Stimulated activated CD8-positive, alpha-beta memory T cell treated with anti-CD3 and anti-CD28 coated beads, Interleukin-2, amount 100 ng/mL, for 48 hours (primary cell): ENCODE data around the gene TGM2.

Experiments
- DNase-seq, 2 donors: peaks; one replicate each; pipeline ENCODE4 v3.0.0-alpha.2; 2020; ENCODE audit warnings: low read depth in 2 of 2

Gene TGM2

GRCh38 chr20:38132156-38132909, 32.7 kb downstream of the TGM2 start:
- DNase-seq: no peak

DNA sequence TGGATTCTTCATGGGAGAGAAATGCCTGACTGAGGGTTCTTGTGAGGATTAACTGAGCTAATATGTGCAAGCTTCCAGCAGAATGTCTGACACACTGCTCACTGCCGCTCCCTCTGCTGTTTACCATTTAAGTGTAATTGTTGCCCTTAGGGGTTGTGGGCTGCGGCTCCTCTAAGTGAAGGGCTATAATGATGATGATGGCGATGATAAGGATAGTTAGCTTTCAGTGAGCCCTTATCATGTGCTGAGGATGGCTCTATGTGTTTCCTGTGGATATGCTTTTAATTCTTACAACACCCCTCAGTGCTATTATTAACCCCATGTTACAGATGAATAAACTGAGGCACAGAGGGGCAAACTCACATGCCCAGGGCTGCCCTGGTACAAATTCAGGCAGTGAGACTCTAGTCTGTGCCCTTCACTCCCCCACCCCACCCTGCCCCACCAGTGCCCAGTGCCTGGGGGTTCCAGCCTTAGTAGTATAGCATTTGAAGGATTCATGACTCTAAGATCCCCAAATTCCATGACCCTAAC, 33.4 kb downstream of the TGM2 start:
- DNase-seq: no peak

DNA sequence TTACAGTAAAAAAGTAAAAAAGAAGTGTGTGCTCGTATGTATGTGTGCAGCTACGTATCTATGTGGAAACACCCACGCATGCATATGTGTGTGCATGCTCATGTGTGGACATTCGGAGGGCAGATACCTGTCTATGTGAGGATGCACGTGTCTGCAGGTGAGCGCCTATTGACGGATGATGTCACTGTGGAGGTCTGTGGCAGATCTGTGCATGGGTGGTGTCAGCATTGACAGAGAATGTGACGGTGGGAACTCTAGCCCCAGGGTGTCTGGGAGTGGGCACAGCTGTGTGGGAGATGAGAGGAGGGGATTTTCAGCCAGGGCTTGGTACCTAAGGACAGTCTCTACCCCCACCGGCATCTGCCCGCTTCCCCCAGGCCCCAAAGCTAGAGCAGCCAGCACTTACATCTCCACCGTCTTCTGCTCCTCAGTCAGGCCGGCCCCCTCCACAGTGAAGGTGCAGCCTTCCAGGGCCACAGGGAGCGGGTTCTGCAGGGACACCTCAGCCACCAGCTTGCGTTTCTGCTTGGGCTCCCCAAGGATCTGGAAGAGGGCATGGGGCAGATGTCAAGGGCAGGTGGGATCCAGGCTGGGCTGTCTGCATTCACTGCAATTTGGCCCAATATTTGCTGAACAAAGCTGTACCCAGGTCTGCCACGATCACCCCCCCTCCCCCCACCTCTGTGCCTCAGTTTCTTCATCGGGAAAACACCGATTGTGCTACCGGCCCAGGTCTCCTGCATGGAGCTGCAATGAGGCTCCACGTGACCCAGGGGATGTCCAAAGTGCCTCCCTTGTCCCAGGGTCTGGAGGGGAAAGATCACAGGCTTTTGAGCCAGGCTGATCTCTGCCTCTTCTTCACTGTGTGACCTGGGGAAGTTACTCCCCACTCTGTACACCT, 34.1 kb downstream of the TGM2 start:
- DNase-seq: no peak

DNA sequence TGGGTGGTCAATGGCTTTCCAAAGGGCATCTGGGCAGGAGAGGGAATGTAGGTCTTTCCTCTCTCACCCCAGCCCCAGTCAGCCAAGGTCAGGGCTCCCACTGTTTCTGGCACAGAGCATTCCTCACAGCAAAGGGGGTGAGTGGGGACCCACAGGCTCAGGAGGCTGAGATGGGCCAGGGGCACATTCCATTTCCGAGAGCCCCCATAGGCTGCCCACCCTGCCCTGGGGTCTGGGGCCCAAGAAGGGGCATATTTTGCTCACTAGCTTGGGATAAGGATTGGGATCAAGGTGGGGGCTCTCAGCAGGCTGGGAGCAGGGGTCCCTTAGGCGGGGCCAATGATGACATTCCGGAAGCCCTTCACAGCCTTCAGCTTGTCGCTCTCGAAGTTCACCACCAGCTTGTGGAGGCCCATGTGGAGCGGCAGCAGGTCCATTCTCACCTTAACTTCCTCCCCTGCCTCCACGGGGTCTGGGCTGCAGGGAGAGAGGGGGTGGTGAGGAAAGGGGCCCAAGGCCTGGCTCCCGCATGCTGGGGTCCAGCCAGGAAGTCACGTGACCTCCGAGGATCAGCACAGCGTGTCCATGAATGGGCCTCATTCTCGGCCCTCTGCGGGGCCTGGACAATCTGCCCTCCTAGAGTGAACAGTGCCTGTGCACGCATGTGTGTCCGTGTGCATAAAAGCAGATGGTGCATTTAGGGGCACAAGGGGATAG, 35.0 kb downstream of the TGM2 start:
- DNase-seq: no peak

DNA sequence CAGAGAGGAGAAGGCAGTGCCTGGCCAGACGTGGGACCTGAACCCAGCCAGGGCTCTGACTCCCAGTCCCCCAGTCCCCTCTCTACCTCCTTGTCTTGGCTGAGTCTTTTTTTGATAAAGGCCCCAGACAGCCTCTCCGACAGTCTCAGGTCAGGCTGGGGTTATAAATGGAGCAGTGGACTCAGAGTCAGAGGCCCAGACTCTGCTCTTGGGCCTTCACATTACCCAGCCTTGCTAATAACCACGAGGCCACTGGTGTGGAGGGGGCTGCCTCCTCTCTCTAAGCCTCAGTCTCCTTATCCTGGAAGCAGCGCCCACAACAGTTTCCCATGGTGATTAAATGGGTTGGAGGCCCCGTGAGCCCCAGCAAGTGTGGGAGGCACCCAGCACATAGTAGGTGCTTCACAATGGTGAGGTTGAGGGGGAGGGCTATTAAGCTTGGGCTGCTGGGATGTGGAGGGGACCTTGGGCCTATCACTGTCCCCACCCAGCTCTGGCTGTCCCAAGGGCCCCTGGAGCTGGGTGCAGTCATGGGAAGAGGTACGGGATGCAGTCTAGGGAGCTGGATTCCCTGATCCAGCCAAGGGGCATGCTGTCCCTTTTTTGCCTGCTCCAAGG, 35.7 kb downstream of the TGM2 start:
- DNase-seq: no peak

GRCh38 chr20:38128691-38129090, 36.4 kb downstream of the TGM2 start:
- no peak for DNase-seq

DNA sequence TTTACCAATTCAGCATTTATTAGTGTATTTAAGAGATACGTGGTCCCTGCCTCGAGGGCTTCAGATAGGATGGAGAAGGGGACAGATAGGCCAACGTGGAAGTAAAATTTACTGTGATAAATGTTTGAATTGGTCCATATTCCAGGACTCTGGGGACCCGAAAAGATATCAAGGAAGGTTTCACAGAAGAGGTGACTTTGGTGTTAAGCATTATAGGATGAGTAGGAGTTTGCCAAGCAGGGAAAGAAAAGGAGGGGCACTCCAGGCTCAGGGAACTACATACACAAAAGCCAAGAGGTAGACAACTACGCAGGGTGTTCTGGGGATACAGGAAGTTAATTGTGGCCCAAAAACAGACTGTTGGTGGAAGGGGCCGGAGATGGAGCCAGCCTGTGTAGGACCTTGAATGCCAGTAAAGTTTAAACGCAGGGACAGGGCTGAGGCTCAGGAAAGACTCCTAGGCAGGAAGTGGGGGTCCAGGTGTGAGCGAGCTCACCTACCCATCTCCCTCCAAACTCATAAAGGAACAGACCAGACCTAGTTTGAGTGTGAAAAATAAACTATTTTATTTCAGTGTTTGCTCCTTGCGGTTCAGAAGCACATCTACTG, 37.0 kb downstream of the TGM2 start:
- no peak for DNase-seq

GRCh38 chr20:38126932-38127621, 38.0 kb downstream of the TGM2 start:
- DNase-seq: no peak

DNA sequence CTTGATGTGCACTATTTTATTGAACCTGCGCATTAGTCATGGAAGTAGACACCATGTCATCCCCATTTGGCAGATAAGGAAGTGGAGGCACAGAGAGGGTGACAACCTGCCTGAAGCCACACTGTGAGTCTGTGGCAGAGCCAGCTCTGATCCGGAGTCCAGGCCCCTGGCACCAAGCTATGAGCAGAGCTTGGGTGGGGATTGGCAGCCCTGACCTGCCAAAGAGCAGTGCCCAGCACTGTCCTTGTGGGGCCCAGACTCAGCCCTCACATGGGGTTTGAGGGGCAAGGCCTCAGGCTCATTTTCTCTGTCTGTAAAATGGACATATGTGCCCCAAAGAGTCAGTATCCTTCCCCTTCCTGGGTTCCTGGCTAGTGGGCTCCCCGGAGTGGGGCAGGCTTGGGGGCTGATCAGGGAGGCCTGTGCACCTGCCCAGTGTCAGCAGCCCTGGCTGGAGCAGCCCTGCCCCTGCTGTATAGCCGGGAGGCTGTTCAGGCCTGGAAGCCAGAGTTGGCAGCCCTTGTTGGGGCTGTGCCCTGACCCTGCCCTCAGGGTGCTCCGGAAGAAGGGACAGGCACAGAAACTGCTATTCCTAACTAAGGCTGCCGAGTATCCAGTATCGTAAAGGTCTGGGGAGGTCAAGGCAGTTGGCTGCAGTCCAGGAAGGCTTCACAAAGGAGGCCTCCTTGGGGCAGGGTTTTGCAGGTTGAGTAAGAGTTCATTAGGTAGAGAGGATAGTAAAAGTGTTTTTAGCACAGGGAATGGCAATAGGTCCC, 38.7 kb downstream of the TGM2 start:
- DNase-seq: no peak

DNA sequence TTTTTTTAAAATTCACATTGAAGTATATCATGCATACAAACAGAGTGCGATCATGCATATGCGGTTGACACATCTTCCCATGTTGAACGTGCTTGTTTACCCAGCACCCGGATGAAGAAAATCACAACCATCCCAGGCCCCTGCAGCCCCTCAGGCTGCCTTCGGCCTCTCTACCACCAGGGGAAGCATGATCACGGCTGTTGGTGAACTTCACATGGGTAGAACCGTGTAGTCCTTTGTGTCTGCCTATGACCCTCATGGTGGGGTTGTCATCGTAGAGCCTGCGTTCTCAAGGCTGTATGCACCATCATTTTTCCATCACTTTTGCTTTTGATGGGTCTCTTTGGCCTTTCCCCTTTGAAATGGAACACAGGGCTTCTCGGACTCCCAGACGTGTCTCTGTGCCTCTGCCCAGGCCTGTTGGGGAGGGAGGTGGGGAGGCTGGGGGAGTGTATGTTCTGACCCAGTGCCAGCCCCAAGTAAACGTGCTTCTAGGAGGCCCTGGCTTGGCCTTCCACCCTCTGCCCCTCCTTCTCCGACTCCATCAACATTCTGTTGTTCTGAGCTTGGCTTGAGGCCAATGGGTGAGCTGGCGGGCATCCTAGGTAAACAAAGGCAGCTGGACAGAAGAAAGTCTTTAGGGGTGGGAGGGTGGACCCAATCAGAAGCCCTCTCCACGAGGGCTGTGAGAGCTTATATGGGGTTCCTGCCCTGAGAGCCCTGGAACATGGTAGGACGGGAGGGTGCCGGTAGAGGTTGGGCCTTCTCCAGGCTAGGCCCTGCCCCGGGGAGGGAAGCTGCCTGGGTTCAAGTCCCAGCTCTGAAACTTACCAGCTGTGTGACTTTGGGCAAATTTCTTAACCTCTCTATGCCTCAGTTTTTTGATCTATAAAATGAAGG, 39.7 kb downstream of the TGM2 start:
- no peak for DNase-seq

- no peak for DNase-seq
Observed at GRCh38 chr20:38123021-38123587, 42.0 kb downstream of the TGM2 start.

DNA sequence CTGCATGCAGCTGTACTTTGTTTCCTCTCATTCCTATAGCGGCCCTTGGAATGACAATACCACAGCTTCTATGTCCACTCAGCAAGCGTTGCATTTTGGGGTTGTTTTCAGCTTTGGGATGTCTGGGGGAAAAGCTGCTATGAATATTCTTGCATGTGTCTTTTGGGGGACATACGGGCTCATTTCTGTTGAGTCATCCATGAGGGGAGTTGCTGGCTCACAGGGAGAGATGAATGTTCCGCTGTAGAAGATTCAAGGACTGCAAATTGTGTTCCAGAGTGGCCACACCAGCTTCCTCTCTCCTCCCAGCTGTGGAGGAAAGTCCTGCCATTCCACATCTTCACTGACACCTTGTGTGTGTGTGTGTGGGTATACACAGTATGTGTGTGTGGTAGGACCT, 43.3 kb downstream of the TGM2 start:
- no peak for DNase-seq

DNA sequence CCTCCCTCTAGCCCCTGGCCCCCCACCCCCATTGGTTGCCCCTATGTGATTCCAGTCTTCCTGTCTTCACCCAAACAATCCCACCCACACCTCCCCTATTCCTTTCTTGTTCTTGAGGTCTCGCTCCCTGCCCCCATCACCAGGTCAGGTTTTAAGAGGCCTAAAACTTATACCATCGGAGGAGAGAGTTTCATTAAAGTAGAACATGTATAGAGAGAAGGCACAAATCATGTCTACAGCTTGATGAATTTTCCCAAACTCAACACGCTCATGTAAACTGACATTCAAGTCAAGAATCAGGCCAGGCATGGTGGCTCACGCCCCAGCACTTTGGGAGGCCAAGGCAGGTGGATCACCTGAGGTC, 44.5 kb downstream of the TGM2 start:
- no peak for DNase-seq

GRCh38 chr20:38119446-38119845, 45.6 kb downstream of the TGM2 start:
- no peak for DNase-seq

DNA sequence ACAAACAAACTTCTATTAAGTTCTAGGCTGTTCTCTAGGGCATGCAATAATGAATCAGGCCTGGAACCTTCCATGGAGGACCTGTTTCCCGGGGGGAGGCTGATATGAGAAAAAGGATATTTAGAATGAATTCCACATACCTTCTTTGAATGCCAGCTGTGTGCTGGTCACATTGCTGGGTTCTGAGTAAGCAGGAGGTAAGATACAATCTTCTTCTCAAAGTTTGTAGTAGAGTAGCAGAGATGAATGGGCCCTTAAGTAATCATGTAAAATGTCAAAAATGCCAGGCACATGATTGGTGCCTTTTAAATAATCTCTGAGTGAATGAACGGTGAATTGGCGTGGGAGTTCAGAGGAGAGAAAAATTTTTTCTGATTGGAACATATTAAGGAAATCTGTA, 47.4 kb downstream of the TGM2 start:
- DNase-seq: no peak

DNA sequence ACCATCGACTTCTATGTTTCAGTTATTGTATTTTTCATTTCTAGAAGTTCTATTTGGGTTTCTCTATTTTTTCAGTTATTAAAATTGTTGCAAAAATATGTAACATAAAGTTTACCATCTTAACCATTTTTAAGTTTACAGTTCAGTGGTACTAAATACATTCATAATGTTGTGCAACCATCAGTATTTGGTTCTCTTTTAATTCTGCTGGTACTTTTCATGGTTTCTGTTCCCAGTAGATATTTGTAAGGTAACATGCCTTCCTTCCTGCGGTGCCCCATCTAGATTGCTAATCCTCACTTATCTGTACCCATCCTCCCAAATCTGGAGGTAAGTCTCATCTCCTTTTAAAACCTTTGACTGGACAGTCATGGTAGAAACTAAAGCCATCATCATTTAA, 47.9 kb downstream of the TGM2 start:
- DNase-seq: no peak

- no peak for DNase-seq
Observed at GRCh38 chr20:38116409-38117165, 48.5 kb downstream of the TGM2 start.

- DNase-seq: no peak
Observed at GRCh38 chr20:38115896-38116295, 49.2 kb downstream of the TGM2 start.
